DOHH2 (cell line): Measurements from ENCODE around the gene WDR7.

ENCODE experiments used
- H3F3A ChIP-seq: fragments of 200-600 bp; sonication (generic), shearing (Covaris generic); 2 replicates; pipeline ENCODE4 v1.6.0; 2016; ENCODE audit warnings: antibody characterized with exemption, mild to moderate bottlenecking; ENCODE audit not compliant: control insufficient read depth, insufficient read depth
- H3K27ac ChIP-seq: fragments of 200-600 bp; sonication (generic); 2 replicates; pipeline ENCODE4 v1.5.1; 2014; ENCODE audit warnings: low read depth, mild to moderate bottlenecking, low read length, moderate library complexity
- H3K27me3 ChIP-seq: fragments of 200-600 bp; sonication (generic); 2 replicates; pipeline ENCODE4 v1.6.1; 2014; ENCODE audit warnings: mild to moderate bottlenecking, low read length, mixed read lengths; ENCODE audit not compliant: control insufficient read depth
- H3K36me3 ChIP-seq: fragments of 200-600 bp; sonication (generic); 2 replicates; pipeline ENCODE4 v1.6.1; 2014; ENCODE audit warnings: mild to moderate bottlenecking, low read length, moderate library complexity, mixed read lengths; ENCODE audit not compliant: control insufficient read depth
- H3K4me1 ChIP-seq: fragments of 200-600 bp; sonication (generic); 2 replicates; pipeline ENCODE4 v1.6.1; 2014; ENCODE audit warnings: mild to moderate bottlenecking, low read length, mixed read lengths; ENCODE audit not compliant: control insufficient read depth
- H3K4me2 ChIP-seq: fragments of 200-600 bp; sonication (generic); 2 replicates; pipeline ENCODE4 v1.6.0; 2014; ENCODE audit warnings: mild to moderate bottlenecking, low read length, moderate library complexity
- H3K4me3 ChIP-seq: fragments of 200-600 bp; sonication (generic); 2 replicates; pipeline ENCODE4 v1.5.1; 2014; ENCODE audit warnings: mild to moderate bottlenecking, low read length, mixed read lengths
- H3K79me2 ChIP-seq: fragments of 200-600 bp; sonication (generic); 2 replicates; pipeline ENCODE4 v1.6.1; 2014; ENCODE audit warnings: mild to moderate bottlenecking, low read length, mixed read lengths; ENCODE audit not compliant: control insufficient read depth
- H3K9me2 ChIP-seq: fragments of 200-600 bp; sonication (generic); replicated peaks from 2 replicates; pipeline ENCODE4 v1.6.1; 2014; ENCODE audit warnings: mild to moderate bottlenecking, low read length, mixed read lengths; ENCODE audit not compliant: control insufficient read depth
- H3K9me3 ChIP-seq: fragments of 200-600 bp; sonication (generic); 2 replicates; pipeline ENCODE4 v1.6.1; 2014; ENCODE audit warnings: antibody characterized with exemption, low read length, mixed read lengths; ENCODE audit not compliant: control insufficient read depth, insufficient read depth
- H4K20me1 ChIP-seq: fragments of 200-600 bp; sonication (generic); 2 replicates; pipeline ENCODE4 v1.6.0; 2014; ENCODE audit warnings: low read depth, mild to moderate bottlenecking, antibody characterized with exemption, low read length, moderate library complexity; ENCODE audit not compliant: control insufficient read depth, insufficient read depth
- EZH2phosphoT487 ChIP-seq: fragments of 200-600 bp; sonication (generic); IDR thresholded peaks from 2 replicates; pipeline ENCODE4 v1.6.1; 2017; ENCODE audit warnings: borderline replicate concordance, mild to moderate bottlenecking, antibody characterized with exemption, low read length, moderate library complexity, mixed read lengths
- TF ChIP-seq, protein P1 (sequence below): fragments of 200-600 bp; sonication (generic); IDR thresholded peaks from one replicate; pipeline ENCODE4 v1.5.1; 2014; ENCODE audit warnings: antibody characterized with exemption, mild to moderate bottlenecking, low read depth, low read length; ENCODE audit not compliant: poor library complexity, severe bottlenecking

WDR7 gene

DNA sequence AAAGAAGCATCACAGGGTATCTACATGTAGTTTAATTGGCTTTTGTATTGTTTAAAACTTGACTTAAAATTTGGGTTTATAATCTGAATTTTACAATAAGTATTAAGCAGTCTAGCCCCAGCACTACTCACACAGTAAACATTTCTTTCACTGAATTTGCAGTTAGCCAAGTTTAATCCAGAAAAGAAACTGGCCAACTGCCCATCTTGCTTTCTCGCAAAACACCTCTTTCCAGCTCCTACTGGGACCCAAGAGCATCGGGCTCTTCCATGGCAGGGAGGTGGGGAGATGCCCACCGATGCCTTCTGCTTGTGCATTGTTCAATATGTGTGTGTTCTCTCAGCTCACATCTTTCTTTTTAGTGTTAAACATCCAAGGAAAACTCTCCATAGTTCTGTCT lies 283.0 kb downstream of the WDR7 start:
- no peaks in the 10 kb centered on the region for H3K27me3 ChIP-seq
- H3K4me1 ChIP-seq: no peaks in the 10 kb centered on the region
- H3F3A ChIP-seq: no peaks in the 10 kb centered on the region
- no peaks in the 10 kb centered on the region for H3K9me2 ChIP-seq
- no peaks in the 10 kb centered on the region for H3K79me2 ChIP-seq
- no peaks in the 10 kb centered on the region for H3K36me3 ChIP-seq
- no peak overlapping the region for H3K4me3 ChIP-seq
- TF ChIP-seq EZH2phosphoT487: no peak
- TF ChIP-seq, protein P1, sequence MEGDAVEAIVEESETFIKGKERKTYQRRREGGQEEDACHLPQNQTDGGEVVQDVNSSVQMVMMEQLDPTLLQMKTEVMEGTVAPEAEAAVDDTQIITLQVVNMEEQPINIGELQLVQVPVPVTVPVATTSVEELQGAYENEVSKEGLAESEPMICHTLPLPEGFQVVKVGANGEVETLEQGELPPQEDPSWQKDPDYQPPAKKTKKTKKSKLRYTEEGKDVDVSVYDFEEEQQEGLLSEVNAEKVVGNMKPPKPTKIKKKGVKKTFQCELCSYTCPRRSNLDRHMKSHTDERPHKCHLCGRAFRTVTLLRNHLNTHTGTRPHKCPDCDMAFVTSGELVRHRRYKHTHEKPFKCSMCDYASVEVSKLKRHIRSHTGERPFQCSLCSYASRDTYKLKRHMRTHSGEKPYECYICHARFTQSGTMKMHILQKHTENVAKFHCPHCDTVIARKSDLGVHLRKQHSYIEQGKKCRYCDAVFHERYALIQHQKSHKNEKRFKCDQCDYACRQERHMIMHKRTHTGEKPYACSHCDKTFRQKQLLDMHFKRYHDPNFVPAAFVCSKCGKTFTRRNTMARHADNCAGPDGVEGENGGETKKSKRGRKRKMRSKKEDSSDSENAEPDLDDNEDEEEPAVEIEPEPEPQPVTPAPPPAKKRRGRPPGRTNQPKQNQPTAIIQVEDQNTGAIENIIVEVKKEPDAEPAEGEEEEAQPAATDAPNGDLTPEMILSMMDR: no peak
- H3K4me2 ChIP-seq: no peak overlapping the region
- H4K20me1 ChIP-seq: no peaks in the 10 kb centered on the region
- H3K9me3 ChIP-seq: no peaks in the 10 kb centered on the region
- H3K27ac ChIP-seq: no peak overlapping the region

DNA sequence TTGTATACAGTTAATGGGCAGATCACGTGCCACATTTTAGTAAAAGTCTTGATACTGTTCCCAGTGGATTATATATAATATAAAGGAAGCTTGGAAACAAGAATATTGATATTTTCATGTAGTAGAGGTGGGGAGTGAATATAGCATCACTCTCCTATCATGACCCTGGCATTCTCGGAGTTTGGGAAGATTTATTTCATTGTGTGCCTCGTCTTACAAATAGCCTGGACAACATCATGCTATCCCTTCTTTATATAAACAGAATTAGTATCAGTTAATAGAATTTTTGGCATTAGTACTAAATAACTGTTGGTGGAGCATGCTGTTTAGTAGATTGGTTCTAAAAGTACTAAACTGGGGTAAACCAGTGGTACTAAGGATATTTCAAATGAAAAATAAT lies 283.7 kb downstream of the WDR7 start:
- H3K9me2 ChIP-seq: no peaks in the 10 kb centered on the region
- H3K4me1 ChIP-seq: no peaks in the 10 kb centered on the region
- TF ChIP-seq, protein P1: no peak
- no peak for TF ChIP-seq EZH2phosphoT487
- H3K4me2 ChIP-seq: no peak overlapping the region
- no peaks in the 10 kb centered on the region for H3K36me3 ChIP-seq
- no peaks in the 10 kb centered on the region for H3K79me2 ChIP-seq
- no peak overlapping the region for H3K4me3 ChIP-seq
- no peak overlapping the region for H3K27ac ChIP-seq
- H3F3A ChIP-seq: no peaks in the 10 kb centered on the region
- H3K27me3 ChIP-seq: no peaks in the 10 kb centered on the region
- H4K20me1 ChIP-seq: no peaks in the 10 kb centered on the region
- H3K9me3 ChIP-seq: no peaks in the 10 kb centered on the region

DNA sequence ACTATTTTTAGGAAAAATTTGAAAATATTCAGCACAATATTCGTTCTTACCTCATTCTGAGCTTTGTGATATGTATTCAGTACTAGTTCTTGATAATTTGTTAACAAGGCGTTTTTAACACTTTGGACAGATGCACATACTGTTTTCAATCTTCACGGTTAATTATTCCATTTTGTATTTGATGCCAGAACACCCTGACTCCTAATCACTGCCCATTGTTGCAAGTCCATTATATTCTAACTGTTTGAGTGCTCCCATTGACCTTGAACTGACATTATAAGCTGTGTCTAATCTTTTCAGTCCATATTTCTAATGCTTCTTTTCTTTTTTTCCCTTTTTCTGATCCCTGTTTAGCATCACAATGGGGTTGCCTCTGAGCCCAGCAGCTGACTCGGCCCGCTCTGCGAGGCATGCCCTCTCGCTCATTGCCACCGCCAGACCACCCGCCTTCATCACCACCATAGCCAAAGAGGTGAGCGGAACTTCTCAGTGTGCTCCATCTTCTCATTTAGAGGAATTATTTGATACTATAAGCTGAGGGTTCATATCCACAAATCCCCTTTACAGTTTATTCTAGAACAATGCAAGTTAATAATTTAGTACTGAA lies 284.4 kb downstream of the WDR7 start:
- Histone ChIP-seq H3K9me3 (no peaks in the 10 kb centered on the region), H3K4me3 (no peak overlapping the region), H3K27me3 (no peaks in the 10 kb centered on the region), H3K4me1 (no peaks in the 10 kb centered on the region), H3K79me2 (no peaks in the 10 kb centered on the region), H4K20me1 (no peaks in the 10 kb centered on the region), H3K9me2 (no peaks in the 10 kb centered on the region), H3K36me3 (no peaks in the 10 kb centered on the region), H3K27ac (no peak overlapping the region), H3F3A (no peaks in the 10 kb centered on the region), H3K4me2 (no peak overlapping the region)
- TF ChIP-seq EZH2phosphoT487: no peak
- TF ChIP-seq, protein P1: no peak
